22Rv1 (cell line): ENCODE results near the gene TASOR2.

ENCODE experiments used
- CTCF ChIP-seq: fragments of 450-650 bp; IDR thresholded peaks from 2 replicates; pipeline ENCODE4 v1.5.1; 2017; ENCODE audit warnings: mild to moderate bottlenecking
- ZFX ChIP-seq: fragments of 450-650 bp; IDR thresholded peaks from 2 replicates; pipeline ENCODE4 v1.6.1; 2017; ENCODE audit warnings: antibody characterized with exemption, borderline replicate concordance

- no peak for TF ChIP-seq CTCF
- TF ChIP-seq ZFX, result no peak
These were observed 1.6 kb upstream of the TASOR2 start for GRCh38 chr10:5683065-5683464.
